NT2/D1 (cell line): ENCODE measurements around the gene TBC1D22A.

Source experiments
- YY1 ChIP-seq: IDR thresholded peaks from 2 replicates; pipeline ENCODE4 v1.6.1; 2011; ENCODE audit not compliant: insufficient read length, insufficient read depth
- ZNF274 ChIP-seq: IDR thresholded peaks from 2 replicates; pipeline ENCODE4 v1.6.1; 2011; ENCODE audit warnings: mild to moderate bottlenecking, low read depth, low read length

- TF ChIP-seq YY1 (no peak), ZNF274 (no peak)
Observed at GRCh38 chr22:46754110-46754799, 8.2 kb upstream of the TBC1D22A start.
